ENCODE results near the gene NUDT13.

The NUDT13 gene

GRCh38 chr10:73167458-73167782 lies 57.2 kb downstream of the NUDT13 start:
- no peak for DNase-seq

GRCh38 chr10:73167783-73168464 lies 57.7 kb downstream of the NUDT13 start, which contains the start of the genes ECD and FAM149B1:
ECD (minus strand) TSS chr10:73168008; CDS start chr10:73163937, 4,071 bp downstream.
FAM149B1 (plus strand) TSS chr10:73168119; CDS start chr10:73168340, 221 bp downstream.
- DNase-seq: peak; percentile 84

- DNase-seq: no peak
Measured at GRCh38 chr10:73168465-73168803, 58.2 kb downstream of the NUDT13 start.

GRCh38 chr10:73169320-73169719 lies 59.1 kb downstream of the NUDT13 start:
- no peak for DNase-seq

GRCh38 chr10:73172867-73173266 lies 62.6 kb downstream of the NUDT13 start:
- DNase-seq: no peak

GRCh38 chr10:73174148-73174925 lies 64.1 kb downstream of the NUDT13 start:
- DNase-seq: no peak
